GM23338 (cell line): Measurements from ENCODE around the gene KPTN. TPM values are rescaled to one million over a fixed set of nuclear protein-coding genes. Genes with fewer than 3 reads are reported as not detected.

Source experiments
- ATAC-seq: fragments of 200-7000 bp; cut with Tn5 transposase; 3 replicates; pipeline ENCODE4 v1.9.1; 2020
- DNase-seq: peaks from one replicate; pipeline ENCODE4 v3.0.0-alpha.2; 2015; ENCODE audit warnings: low spot score
- H2AFZ ChIP-seq: fragments of 200-600 bp; sonication (generic); 2 replicates; pipeline ENCODE4 v1.8.0; 2016; ENCODE audit warnings: antibody characterized with exemption, mild to moderate bottlenecking, moderate library complexity
- H3F3A ChIP-seq: fragments of 200-600 bp; sonication (generic); replicated peaks from 2 replicates; pipeline ENCODE4 v1.8.0; 2017; ENCODE audit warnings: antibody characterized with exemption, mixed run types, low read depth
- H3K27ac ChIP-seq: fragments of 200-600 bp; sonication (generic); 2 replicates; pipeline ENCODE4 v1.6.1; 2016; ENCODE audit warnings: low read depth
- H3K27me3 ChIP-seq: fragments of 200-600 bp; sonication (generic); 2 replicates; pipeline ENCODE4 v1.8.0; 2016; ENCODE audit warnings: mild to moderate bottlenecking, mixed run types, moderate library complexity; ENCODE audit not compliant: insufficient read depth
- H3K36me3 ChIP-seq: fragments of 200-600 bp; sonication (generic); 2 replicates; pipeline ENCODE4 v1.8.0; 2016; ENCODE audit warnings: mild to moderate bottlenecking; ENCODE audit not compliant: insufficient read depth
- H3K4me1 ChIP-seq: fragments of 200-600 bp; sonication (generic); 2 replicates; pipeline ENCODE4 v1.8.0; 2016; ENCODE audit warnings: mild to moderate bottlenecking, moderate library complexity; ENCODE audit not compliant: insufficient read depth
- H3K4me2 ChIP-seq: fragments of 200-600 bp; sonication (generic); 2 replicates; pipeline ENCODE4 v1.7.1; 2017; ENCODE audit warnings: mixed run types
- H3K4me3 ChIP-seq: fragments of 200-600 bp; sonication (generic); 2 replicates; pipeline ENCODE4 v1.6.1; 2016; ENCODE audit warnings: mixed run types
- H3K79me2 ChIP-seq: fragments of 200-600 bp; sonication (generic); replicated peaks from 2 replicates; pipeline ENCODE4 v1.8.0; 2017; ENCODE audit warnings: mild to moderate bottlenecking; ENCODE audit not compliant: insufficient read depth
- H3K9me2 ChIP-seq: fragments of 200-600 bp; sonication (generic); 2 replicates; pipeline ENCODE4 v1.8.0; 2017; ENCODE audit not compliant: insufficient read depth
- H4K20me1 ChIP-seq: fragments of 200-600 bp; sonication (generic); replicated peaks from 2 replicates; pipeline ENCODE4 v1.8.0; 2017; ENCODE audit warnings: mild to moderate bottlenecking; ENCODE audit not compliant: insufficient read depth
- H3K27ac Mint-ChIP-seq: 2 replicates; pipeline ENCODE4 v1.8.0; 2020; ENCODE audit warnings: inconsistent platforms, mild to moderate bottlenecking, moderate library complexity, mixed read lengths
- H3K27me3 Mint-ChIP-seq: 3 replicates; pipeline ENCODE4 v1.8.0; 2022; ENCODE audit warnings: low read depth, mild to moderate bottlenecking, moderate library complexity, mixed read lengths, inconsistent platforms; ENCODE audit not compliant: insufficient read depth, poor library complexity
- H3K36me3 Mint-ChIP-seq: 3 replicates; pipeline ENCODE4 v1.8.0; 2021; ENCODE audit warnings: low read depth, mild to moderate bottlenecking, inconsistent platforms, moderate library complexity, mixed read lengths
- H3K4me1 Mint-ChIP-seq: 3 replicates; pipeline ENCODE4 v1.8.0; 2020; ENCODE audit warnings: mild to moderate bottlenecking, inconsistent platforms, mixed read lengths
- H3K4me3 Mint-ChIP-seq: 3 replicates; pipeline ENCODE4 v1.8.0; 2021; ENCODE audit warnings: moderate library complexity, mild to moderate bottlenecking, inconsistent platforms, mixed read lengths
- H3K9me3 Mint-ChIP-seq: 3 replicates; pipeline ENCODE4 v1.8.0; 2020; ENCODE audit warnings: moderate library complexity, mild to moderate bottlenecking, inconsistent platforms, mixed read lengths
- CREB1 ChIP-seq: fragments of 250-450 bp; sonication (Bioruptor Pico); IDR thresholded peaks from 2 replicates; pipeline ENCODE4 v1.5.0; 2020; ENCODE audit warnings: low read depth, mild to moderate bottlenecking, moderate library complexity
- CTCF ChIP-seq, 2 experiments: fragments of 200-600 bp in 1 of 2; sonication (generic) in 1 of 2; conservative IDR thresholded peaks; 2 replicates each; pipeline versions ENCODE4 v1.5.1 to v1.6.1; 2016 to 2017; ENCODE audit warnings: antibody characterized with exemption in 2 of 2, low read depth in 2 of 2, mild to moderate bottlenecking in 2 of 2, moderate library complexity in 1 of 2
- ETS1 ChIP-seq: IDR thresholded peaks from 2 replicates; pipeline ENCODE4 v1.6.1; 2016; ENCODE audit warnings: antibody characterized with exemption
- EZH2 ChIP-seq: fragments of 200-600 bp; sonication (generic); IDR thresholded peaks from one replicate; pipeline ENCODE4 v1.8.0; 2017; ENCODE audit warnings: antibody characterized with exemption, mild to moderate bottlenecking, low read depth; ENCODE audit not compliant: unreplicated experiment
- EZH2phosphoT487 ChIP-seq: fragments of 200-600 bp; sonication (generic); IDR thresholded peaks from one replicate; pipeline ENCODE4 v1.8.1; 2018; ENCODE audit warnings: antibody characterized with exemption; ENCODE audit not compliant: unreplicated experiment
- JUNB ChIP-seq: IDR thresholded peaks from one replicate; pipeline ENCODE4 v1.6.1; 2016; ENCODE audit warnings: antibody characterized with exemption; ENCODE audit not compliant: unreplicated experiment
- POLR2AphosphoS5 ChIP-seq: IDR thresholded peaks from 2 replicates; pipeline ENCODE4 v1.6.1; 2016; ENCODE audit warnings: antibody characterized with exemption, low read depth
- REST ChIP-seq: IDR thresholded peaks from one replicate; pipeline ENCODE4 v1.6.1; 2018; ENCODE audit warnings: antibody characterized with exemption; ENCODE audit not compliant: unreplicated experiment
- ZNF114 ChIP-seq: fragments of 250-450 bp; sonication (Bioruptor Pico); IDR thresholded peaks from 2 replicates; pipeline ENCODE4 v1.5.0; 2020; ENCODE audit warnings: mild to moderate bottlenecking, moderate library complexity
- ZNF331 ChIP-seq: fragments of 250-450 bp; sonication (Bioruptor Pico); IDR thresholded peaks from 2 replicates; pipeline ENCODE4 v1.5.0; 2020; ENCODE audit warnings: low read depth, mild to moderate bottlenecking, moderate library complexity
- ZNF462 ChIP-seq: fragments of 250-450 bp; sonication (Bioruptor Pico); IDR thresholded peaks from 2 replicates; pipeline ENCODE4 v1.5.0; 2020; ENCODE audit warnings: mild to moderate bottlenecking, moderate library complexity
- polyA plus RNA-seq: library from polyadenylated mRNA; unstranded; fragments of >200 nt; fragmentation: Nextera tagmentation; extraction: Ambion mirVana; gene quantifications from 2 replicates; pipeline ENCODE4 v1.2.1, GENCODE V29; 2016
- total RNA-seq: library from RNA; depleted of rRNA; stranded (reverse); fragments of >200 nt; shearing (Covaris generic); gene quantifications from 2 replicates; pipeline ENCODE4 v1.2.3, GENCODE V29; 2014

KPTN gene
- total and polyA plus RNA-seq, 2 experiments from 2014 or later = 19.8 to 26.2 TPM

GRCh38 chr19:47432499-47432898 is 51.5 kb downstream of the KPTN start (continued):
- TF ChIP-seq ZNF462 = no peak

GRCh38 chr19:47432091-47432490 is 51.9 kb downstream of the KPTN start:
- no peaks in the 10 kb centered on the region for H3K36me3 ChIP-seq
- peaks cover 11% of the 10 kb centered on the region for H3K4me1 Mint-ChIP-seq
- peaks cover 14% of the 10 kb centered on the region for H3F3A ChIP-seq
- H3K4me2 ChIP-seq = no peak overlapping the region
- no peak for DNase-seq
- no peak overlapping the region for H3K27ac Mint-ChIP-seq
- no peaks in the 10 kb centered on the region; the same call in 2 of the 3 replicates for H3K9me3 Mint-ChIP-seq
- H3K79me2 ChIP-seq = no peaks in the 10 kb centered on the region
- H3K4me3 ChIP-seq = no peak overlapping the region
- ATAC-seq = no peak
- TF ChIP-seq POLR2AphosphoS5 (no peak), JUNB (no peak), ZNF114 (CRISPR knock-in tag) (no peak), ZNF331 (CRISPR knock-in tag) (no peak), CREB1 (CRISPR knock-in tag) (no peak), EZH2 (no peak), REST (no peak), ETS1 (no peak), CTCF (conservative IDR thresholded peaks at IDR 0.05; ENCODE audit: low read depth in 2 of 2) (no peak), EZH2phosphoT487 (no peak)
- H2AFZ ChIP-seq = no peak overlapping the region
- no peak overlapping the region for H3K27ac ChIP-seq
- H3K4me3 Mint-ChIP-seq = no peak overlapping the region
- peaks cover 28% of the 10 kb centered on the region for H3K27me3 Mint-ChIP-seq
- no peaks in the 10 kb centered on the region for H3K9me2 ChIP-seq
- H3K27me3 ChIP-seq = peaks cover 30% of the 10 kb centered on the region
- H3K36me3 Mint-ChIP-seq = no peaks in the 10 kb centered on the region
- H4K20me1 ChIP-seq = no peaks in the 10 kb centered on the region
- peaks cover 16% of the 10 kb centered on the region for H3K4me1 ChIP-seq
